Measurements from ENCODE around the gene TNRC6A.
"Not testable (repeated sequence)": the region's sequence is repeated elsewhere in the genome, so short reads cannot be mapped to it uniquely, and the experiment has no call there.

TNRC6A gene

DNA sequence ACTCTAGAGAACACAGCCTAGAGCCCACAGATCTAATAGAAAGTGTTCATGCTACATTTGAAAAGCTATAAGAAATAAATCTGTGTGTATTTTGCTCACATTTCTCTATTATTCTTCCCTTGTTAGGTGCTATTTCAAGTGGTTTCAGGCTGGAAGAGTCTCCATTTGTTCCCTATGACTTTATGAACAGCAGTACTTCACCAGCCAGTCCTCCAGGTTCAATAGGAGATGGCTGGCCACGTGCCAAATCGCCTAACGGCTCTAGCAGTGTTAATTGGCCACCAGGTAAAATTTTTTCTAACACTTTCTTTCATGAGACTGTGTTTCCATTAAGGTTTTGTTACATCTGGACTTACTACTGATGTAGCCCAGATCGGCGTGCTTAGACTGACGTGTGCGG lies 85.6 kb downstream of the TNRC6A start:
- DNase-seq (ENCODE audit: low spot score): no peak

DNA sequence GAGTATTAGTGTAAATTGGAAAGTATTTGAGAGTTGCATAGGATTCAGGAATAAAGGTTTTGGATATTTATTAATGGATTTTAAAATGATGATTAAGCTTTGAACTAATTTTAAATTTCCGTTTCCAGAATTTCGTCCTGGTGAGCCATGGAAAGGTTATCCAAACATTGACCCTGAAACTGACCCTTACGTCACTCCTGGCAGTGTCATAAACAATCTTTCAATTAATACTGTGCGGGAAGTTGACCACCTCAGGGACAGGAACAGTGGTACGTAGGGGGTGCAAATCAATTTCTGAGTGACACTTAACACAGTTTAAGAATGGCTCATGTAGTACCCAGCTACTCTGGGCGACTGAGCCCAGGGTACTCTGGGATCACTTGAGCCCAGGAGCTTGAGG lies 87.2 kb downstream of the TNRC6A start:
- DNase-seq (ENCODE audit: low spot score): no peak

DNA sequence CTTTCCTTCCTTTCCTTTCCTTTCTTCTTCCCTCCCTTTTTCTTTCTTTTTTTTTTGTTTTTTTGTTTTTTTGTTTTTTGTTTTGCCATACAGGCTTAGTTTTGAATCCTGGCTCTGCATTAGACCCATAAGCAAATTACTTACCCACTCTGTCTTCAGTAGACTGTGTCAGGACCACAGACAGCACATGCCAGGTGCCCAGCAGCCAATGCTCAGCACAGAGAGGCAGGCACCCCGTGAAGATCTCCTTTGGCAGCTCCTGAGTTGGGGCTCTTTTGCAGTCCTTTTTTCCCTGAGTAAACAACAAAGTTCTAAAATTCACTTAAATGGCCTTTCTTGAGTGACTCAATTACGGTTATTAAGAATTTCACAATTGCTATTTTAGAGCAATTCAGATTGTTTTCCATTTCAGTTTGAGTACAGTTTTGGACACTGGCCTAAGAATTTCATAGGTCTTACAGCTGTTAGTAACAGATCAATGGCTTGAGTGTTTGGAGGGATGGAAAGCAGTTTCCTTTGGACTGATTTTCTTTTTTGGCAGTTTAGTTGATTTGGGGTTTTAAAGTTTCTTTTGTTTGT lies 90.1 kb downstream of the TNRC6A start:
- no peak for DNase-seq (ENCODE audit: low spot score)

DNA sequence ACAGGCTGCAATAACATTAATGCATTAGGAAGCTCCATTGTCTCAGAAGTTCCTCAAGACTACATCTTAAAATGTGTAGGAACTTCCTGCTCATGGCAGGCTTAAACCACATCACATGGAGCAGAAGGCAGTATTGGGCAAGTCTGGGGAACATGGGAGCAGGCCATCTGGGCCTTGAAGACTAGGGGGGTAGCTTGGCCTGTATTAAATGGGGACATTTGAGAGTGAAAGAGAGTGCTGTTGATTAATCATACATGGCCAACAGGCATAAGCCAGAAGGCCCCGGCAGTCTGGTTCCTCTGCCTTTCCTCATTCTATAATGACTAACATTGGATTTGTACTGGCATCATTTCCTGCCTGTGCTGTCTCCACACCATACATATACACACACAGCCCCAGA lies 91.1 kb downstream of the TNRC6A start:
- DNase-seq (ENCODE audit: low spot score): no peak

DNA sequence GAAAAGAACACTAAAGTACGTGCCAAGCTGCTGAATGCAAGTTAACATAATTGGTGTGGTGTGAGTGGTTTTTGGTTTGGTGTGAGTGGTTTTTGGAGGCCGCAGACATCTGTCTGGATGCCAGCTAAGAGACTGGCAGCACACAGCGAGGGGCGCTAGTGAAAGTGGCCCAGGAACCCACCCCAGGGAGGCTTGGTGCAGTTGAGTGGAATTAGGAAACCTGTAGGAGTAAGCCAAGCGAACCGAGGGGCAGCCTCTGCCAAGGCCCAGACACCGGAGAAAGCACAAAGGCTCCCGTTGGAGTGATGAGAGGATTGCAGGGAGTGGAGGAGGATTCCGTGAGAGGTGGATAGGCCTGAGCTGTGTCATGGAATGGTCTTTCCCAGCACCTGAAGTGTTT lies 91.7 kb downstream of the TNRC6A start:
- no peak for DNase-seq (ENCODE audit: low spot score)

DNA sequence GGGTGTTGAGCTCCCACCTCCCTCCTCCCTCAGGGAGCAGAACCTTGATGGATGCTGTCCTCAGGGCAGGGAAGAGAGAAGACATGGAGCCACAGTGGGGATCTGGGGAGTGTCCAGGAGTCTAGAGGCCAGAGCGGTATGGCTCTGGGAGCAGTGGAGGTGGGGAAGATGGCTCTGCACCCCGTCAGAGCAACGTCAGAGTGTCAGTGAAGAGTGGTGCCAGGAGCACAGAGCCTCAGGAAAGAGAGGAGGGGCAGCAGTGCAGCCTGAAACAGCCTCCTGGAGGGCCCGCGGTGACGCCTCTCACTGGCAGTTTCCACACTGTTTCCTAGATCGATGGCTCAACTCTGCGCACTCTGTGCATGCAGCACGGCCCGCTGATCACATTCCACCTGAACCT lies 93.1 kb downstream of the TNRC6A start:
- no peak for DNase-seq (ENCODE audit: low spot score)

DNA sequence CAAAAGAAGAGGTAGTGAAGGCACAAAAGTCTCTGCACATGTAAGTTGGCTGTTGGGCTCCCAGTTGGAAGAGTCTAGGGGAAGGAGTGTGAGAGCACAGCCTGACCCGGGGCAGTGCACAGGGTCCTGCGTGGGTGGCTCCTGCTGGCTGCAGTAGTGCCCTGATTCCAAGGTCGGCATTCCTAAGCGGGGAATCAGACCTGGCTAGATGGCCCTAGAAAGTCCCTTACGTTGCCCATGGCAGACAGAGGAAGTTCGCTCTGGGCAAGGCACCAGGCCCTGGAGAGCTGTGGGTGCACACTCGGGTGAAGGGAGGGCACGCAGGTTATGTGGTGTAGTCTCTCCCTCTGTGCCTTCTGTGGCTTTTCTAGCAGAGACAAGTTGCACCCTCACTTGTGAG lies 93.5 kb downstream of the TNRC6A start:
- DNase-seq (ENCODE audit: low spot score): no peak

DNA sequence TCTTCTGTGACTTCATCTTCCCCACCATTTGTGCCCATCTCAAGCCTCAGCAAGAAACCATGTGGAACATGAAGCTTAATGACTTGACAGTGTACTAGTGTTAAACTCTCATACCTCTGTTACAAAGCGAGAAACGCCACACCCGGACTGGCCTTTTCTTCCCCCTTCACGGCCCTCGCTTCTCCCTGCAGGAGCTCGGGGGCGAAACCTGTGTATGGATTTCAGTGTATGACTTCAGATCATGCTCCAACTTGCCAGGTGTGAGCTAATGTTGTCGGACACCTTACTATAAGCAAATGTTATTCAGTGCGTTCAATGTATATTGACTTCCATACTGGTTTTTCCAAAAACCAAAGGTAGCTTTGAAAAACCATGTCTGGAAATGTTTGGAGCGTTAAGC lies 96.2 kb downstream of the TNRC6A start:
- no peak for DNase-seq (ENCODE audit: low spot score)

DNA sequence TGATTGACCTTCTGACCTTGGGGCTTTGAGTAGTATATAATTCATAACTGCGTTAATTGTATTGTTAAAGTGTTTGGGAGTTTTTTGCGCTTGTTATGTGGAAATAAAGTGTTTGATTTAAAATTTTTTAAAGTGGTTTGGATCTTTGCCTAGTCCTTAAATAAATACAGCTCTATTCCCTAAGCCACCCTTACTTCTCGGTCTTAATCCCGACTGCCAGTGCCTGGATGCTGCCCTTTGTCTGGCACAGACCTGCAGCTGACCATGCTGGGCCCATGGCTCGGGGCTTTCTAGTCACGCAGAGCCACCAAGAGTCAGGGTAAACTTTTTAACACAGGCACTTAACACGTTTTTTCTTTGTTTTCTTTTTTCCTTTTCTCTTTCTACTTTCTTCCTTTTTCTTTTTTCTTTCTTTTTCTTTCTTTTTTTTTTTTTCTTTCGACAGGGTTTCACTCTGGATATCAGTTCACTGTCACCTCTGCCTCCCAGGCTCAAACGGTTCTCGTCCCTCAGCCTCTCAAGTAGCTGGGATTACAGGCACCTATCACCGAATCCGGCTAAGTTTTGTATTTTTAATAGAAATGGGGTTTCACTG lies 96.7 kb downstream of the TNRC6A start:
- no peak for DNase-seq (ENCODE audit: low spot score)

DNA sequence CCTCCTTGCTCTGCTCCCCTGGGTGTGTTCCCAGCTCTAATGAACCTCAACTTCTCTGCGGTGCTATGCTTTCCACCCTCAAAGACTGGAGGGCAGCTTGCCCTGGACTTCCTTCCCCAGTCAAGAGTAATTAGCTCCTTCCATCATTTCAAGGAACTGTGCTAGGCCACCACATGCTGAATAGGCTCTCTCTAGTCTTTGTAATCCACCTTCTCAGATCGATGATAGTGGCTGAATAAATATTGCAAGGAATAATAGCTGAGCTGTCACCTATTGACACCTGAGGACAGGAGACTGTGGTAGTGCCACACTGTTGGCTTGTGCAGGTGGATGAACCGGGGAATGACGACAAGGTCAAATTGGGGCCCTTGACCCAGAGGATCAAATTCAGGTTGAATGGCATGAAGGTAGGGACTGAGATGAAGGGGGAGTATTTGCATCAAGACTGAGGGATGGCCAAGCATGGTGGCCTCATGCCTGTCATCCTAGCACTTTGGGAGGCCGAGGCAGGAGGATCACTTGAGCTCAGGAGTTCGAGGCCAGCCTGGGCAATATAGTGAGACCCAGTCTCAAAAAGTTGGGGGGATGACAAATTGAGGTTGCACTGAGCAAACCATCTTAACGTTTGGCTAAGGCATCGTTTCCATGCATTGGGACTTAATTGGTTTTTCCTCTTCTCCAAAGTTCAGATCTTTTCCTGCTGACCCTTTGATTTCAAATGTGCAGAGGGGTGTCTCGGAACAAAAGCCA lies 97.5 kb downstream of the TNRC6A start:
- DNase-seq (ENCODE audit: low spot score): no peak

DNA sequence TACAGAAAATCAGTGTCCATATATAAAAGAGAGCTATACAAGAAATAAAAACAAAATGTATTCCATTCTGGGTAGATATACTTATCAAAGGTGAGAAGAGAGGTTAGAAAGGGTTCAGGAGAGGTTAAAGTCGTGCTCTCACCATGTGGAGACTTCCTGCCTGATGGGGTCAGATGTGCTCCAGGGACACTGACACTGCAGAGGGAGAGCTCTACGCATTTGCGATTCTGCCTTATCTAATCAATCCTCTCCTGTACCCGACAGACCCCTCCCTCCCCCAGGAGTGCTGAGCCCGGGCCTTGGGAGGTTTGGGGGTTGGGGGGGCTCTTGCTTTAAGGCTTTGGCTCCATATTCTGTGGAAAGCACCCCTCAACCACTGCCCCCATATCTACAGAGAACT lies 99.7 kb downstream of the TNRC6A start:
- no peak for DNase-seq (ENCODE audit: low spot score)

DNA sequence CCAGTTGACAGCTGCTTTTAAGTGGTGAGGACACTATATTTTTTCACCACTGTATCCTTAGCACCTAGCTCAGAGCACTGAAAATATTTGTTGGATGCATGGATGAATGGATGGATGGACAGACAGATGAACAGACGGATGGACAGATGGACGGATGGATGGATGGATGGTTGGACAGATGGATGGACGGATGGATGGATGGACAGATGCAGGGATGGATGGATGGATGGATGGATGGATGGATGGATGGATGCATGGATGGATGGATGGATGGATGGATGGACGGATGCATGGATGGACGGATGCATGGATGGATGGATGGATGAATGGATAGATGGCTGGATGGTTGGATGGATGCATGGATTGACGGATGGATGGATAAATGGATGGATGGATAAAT lies 103.9 kb downstream of the TNRC6A start:
- DNase-seq (ENCODE audit: low spot score): no peak

DNA sequence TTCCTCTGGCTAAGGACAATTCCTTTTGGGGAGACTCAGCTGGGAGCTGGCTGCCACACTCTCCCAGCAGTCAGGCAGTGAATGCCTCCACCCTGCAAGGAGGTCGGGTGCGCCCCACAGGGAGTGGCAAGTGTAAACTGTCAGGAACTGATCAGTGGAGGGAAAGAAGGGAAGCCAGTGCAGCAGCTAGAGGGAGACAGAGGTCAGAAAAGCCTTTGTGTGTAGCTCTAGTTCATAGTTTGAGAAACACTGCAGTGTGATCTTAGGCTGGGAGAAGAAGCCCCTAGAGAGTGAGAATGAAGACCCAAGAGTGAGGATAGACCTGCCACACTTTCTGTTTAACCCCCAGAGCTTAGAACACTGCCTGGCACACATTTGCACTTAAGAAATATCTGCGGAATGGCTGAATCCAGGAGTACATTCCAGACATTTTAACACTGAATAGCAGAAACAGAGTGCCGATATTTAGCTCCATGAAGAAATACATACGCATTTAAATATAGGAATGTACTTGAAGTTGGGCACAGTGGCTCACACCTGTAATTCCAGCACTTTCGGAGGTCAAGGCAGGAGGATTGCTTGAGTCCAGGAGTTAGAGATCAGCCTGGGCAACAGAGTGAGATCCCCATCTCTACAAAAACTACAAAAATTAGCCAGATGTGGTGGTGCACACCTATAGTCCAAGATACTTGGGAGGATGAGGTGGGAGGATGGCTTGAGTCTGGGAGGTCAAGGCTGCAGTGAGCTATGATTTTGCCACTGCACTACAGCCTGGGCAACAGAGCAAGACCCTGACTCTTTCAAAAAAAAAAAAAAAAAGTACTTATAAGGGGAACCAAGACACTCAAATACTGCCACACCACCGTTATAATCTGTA lies 105.2 kb downstream of the TNRC6A start:
- peak; percentile 48 for DNase-seq (ENCODE audit: low spot score)

DNA sequence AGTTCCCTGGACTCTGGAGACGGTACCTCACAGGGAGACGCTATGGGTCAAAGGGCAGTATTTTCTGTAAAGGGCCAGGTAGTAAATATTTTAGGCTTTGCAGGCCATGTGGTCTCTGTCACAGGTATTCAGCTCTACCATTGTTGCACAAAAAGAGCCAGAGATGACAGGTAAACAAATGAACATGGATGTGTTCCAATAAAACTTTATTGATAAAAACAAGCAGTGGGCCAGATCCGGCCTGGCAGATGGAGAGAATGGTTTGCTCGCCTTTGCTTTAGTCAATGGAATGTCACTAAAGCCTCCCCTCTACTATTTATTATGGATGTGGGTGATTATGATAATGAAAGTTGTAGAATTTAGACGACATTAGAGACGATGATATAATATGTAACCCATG lies 107.4 kb downstream of the TNRC6A start:
- DNase-seq (ENCODE audit: low spot score): no peak

DNA sequence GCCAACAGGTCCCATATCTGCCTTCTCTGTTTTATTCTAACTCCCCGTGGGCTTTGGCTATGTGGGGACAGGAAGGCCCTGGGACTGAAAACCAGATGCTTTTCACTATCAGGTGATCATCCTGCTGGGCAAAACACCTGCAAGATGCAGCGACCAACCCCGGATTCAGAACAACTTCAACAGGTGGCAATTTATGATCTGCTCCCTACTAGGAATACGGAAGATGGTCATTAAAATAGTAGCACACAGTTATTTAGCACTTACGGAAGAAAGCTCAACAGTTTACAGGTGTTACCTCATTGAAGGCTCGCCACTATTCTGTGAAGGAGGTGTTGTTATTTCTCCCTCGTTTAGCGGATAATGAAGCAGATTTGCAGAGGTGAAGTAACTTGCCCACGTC lies 108.5 kb downstream of the TNRC6A start:
- no peak for DNase-seq (ENCODE audit: low spot score)

DNA sequence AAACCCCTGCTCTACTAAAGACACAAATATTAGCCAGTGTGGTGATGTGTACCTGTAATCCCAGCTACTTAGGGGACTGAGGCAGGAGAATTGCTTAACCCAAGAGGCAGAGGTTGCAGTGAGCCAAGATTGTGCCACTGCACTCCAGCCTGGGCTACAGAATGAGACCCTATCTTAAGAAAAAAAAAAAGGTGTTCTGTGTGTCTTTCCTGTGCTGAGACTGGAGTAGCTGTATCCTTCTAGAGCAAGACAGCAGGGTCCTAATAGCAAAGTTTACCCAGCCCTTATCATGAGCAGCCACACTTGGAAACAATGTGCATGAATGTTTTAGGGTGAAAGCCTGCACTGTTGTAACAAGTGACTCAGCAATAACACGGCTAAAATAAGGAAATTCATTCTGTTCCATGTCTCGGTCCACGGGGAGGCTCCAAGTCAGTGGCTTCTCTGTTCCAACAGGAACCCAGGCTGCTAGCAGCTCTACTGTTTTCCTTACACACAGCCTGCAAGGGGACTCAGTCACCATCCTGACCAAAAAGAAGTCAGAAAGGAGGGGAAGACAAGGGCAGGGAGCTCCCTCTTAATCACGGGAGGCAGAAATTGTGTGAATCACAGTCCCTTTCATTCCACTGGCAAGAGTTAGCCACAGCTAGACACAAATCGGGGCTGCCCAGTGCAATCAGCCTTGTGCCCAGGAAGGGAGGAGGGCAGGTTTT lies 109.3 kb downstream of the TNRC6A start:
- DNase-seq (ENCODE audit: low spot score): no peak

DNA sequence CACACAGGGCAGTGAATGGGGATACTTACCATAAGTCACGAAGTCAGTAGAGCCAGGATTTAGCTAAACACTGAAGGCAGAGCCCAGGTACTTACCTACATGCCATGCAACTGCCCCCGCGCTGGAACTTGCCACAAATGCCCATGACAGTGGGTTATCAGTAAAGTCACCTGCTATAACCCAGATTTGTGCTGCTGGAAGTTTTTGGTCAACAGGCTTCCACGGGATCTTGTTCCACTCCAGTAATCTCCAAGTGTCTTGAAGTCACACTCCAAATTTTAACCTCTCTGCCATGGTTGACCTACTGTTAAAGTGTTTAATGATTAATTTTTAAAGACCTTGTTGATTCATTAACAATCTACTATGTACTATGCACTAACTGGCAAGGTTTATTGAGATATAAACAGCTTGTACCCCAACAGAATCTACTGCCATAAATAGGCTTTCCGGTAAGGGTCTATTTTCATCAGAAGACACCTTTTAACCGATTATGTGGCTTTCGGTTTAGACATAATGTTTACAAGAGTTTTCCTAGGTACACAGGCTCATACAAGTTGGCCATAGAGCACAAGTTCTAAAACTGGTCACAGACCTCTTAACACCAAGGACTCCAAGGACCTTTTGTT lies 110.0 kb downstream of the TNRC6A start:
- no peak for DNase-seq (ENCODE audit: low spot score)

DNA sequence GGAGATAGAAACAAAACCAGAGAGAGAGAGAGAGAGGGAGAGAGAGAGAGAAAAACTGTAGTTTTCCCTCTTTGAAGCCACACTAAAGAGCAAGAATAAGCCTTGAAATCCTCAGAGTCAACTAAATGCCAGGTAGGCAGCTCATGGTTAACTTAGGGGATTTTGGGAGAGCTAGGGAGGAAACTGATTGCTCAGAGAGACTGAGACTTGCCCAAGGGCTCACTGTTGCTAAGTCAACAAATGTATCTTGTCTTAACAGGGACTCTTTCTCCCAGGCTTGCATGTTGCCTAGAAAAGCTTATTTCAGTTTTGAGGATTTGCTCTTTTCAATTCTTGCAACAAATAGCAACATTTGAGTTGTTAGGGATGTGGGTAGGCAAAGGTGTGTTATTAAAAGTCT lies 111.8 kb downstream of the TNRC6A start:
- DNase-seq (ENCODE audit: low spot score): no peak

DNA sequence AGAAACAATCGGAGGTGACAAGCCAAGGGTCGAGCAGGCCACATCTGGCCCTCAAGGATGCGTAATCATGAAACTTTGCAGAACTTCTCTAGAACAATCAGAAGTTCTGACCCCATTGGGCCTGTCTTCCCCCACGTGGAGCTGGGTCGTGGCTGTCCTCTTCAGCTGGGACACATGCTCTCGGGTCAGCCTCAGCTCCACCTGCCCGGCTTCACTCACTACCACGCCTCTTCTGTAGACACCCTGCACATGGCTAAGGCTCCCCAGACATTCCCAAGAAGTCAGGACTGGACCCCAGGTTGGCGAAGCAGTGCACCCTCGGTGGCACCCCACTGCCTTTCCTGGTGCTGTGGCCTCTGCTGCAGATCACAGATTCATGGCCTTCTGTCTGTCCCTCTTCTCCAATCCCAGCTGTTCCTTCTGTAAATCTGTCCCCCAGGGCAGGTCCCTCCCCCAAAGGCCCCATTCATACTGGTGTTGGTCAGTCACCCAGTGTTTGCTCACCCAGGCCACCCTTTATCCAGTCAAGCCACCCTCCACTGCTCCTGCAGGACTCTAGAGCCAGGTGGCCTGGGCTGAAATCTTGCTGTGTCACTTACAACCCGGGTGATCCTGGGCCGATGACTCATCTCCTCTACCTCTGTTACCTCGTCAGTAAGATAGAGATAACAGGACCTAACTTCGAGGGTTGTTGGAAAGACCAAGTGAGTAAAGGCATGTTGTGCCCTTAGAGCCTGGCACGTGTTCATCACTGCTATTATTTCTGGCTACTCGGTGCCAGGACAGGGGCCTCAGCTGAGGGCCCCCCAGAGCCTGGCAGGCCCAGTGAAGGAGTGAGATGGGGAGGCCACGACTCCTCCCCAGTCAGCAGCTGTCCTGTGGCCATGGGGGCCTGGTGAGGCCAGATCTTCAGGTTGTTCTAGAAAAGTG lies 114.9 kb downstream of the TNRC6A start:
- DNase-seq (ENCODE audit: low spot score): no peak

DNA sequence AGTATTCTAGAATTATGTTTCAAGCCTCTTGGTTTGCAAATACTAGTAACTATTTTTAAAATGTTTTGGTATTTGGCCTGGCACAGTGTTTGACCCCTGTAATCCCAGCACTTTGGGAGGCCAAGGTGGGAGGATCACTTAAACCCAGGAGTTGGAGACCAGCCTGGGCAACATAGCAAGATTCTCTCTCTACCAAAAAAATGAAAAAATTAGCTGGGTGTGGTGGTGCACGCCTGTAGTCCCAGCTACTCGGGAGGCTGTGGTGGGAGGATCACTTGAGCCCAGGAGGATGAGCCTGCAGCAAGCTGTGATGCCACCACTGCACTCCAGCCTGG lies 115.5 kb downstream of the TNRC6A start:
- DNase-seq (ENCODE audit: low spot score): not testable (repeated sequence)

All from NAMALWA (cell line).